ENCODE measurements around the gene TIE1. TPM values are rescaled to one million over a fixed set of nuclear protein-coding genes. Genes with fewer than 3 reads are reported as not detected.

TIE1 gene
- total and polyA plus RNA-seq, 7 donors = 1.2 to 33.8 (median 9.5) TPM

- no peak overlapping the region for H3K27ac ChIP-seq
- H3K4me3 ChIP-seq = no peak overlapping the region
- intact Hi-C loops (cut with DNase I) = loop anchor here (5.0 kb wide), 1 partner anchor 93 kb away; the partner anchor contains the start of gene HYI
- H3K4me1 ChIP-seq = peaks cover 0 to 18% (median 13%) of the 10 kb centered on the region in 4 donors
- H3K27me3 ChIP-seq = no peaks in the 10 kb centered on the region
- H3K36me3 ChIP-seq = peaks cover 12 to 41% (median 18%) of the 10 kb centered on the region in 4 donors
- no peaks in the 10 kb centered on the region for H3K9me3 ChIP-seq
- no peak for DNase-seq
- 37 to 54% methylated on average over 11 of the region's 11 CpGs for WGBS, 2 donors
- TF ChIP-seq EP300 (IDR thresholded peaks at IDR 0.05) = no peak
- no peak for TF ChIP-seq POLR2A (IDR thresholded peaks at IDR 0.05)
- TF ChIP-seq POLR2AphosphoS5 (IDR thresholded peaks at IDR 0.05) = no peak
- no peak for TF ChIP-seq CTCF (IDR thresholded peaks at IDR 0.05)
These were observed 58.9 kb downstream of the TIE1 start for GRCh38 chr1:43359696-43360095.

- DNase-seq = no peak
- Histone ChIP-seq H3K27me3 (no peaks in the 10 kb centered on the region), H3K27ac (no peak overlapping the region), H3K4me3 (no peak overlapping the region), H3K9me3 (no peaks in the 10 kb centered on the region), H3K4me1 (peaks cover 0 to 19% (median 13%) of the 10 kb centered on the region in 4 donors), H3K36me3 (peaks cover 12 to 50% (median 26%) of the 10 kb centered on the region in 4 donors)
- 81 to 83% methylated on average over 4 of the region's 4 CpGs for WGBS, 2 donors
- intact Hi-C loops (cut with DNase I) = no loop called here
- TF ChIP-seq POLR2A (IDR thresholded peaks at IDR 0.05) (no peak), CTCF (IDR thresholded peaks at IDR 0.05) (no peak), POLR2AphosphoS5 (IDR thresholded peaks at IDR 0.05) (no peak), EP300 (IDR thresholded peaks at IDR 0.05) (no peak)
These were observed 59.8 kb downstream of the TIE1 start for GRCh38 chr1:43360616-43361015.

GRCh38 chr1:43363283-43363934, 62.6 kb downstream of the TIE1 start:
- Histone ChIP-seq H3K4me1 (peaks cover 0 to 29% (median 21%) of the 10 kb centered on the region in 4 donors), H3K36me3 (peaks cover 12 to 52% (median 27%) of the 10 kb centered on the region in 4 donors), H3K4me3 (no peak overlapping the region), H3K27me3 (no peaks in the 10 kb centered on the region), H3K9me3 (no peaks in the 10 kb centered on the region), H3K27ac (no peak overlapping the region)
- no peak for DNase-seq
- no peak for TF ChIP-seq POLR2AphosphoS5 (IDR thresholded peaks at IDR 0.05)
- no peak for TF ChIP-seq CTCF (IDR thresholded peaks at IDR 0.05)
- TF ChIP-seq POLR2A (IDR thresholded peaks at IDR 0.05) = no peak
- no peak for TF ChIP-seq EP300 (IDR thresholded peaks at IDR 0.05)
- 56 to 74% methylated on average over 9 of the region's 9 CpGs for WGBS, 2 donors
- intact Hi-C loops (cut with DNase I) = no loop called here

GRCh38 chr1:43363935-43364525, 63.2 kb downstream of the TIE1 start:
- Histone ChIP-seq H3K4me1 (peaks cover 0 to 32% (median 25%) of the 10 kb centered on the region in 4 donors), H3K36me3 (peaks cover 12 to 52% (median 27%) of the 10 kb centered on the region in 4 donors), H3K27me3 (no peaks in the 10 kb centered on the region), H3K27ac (no peak overlapping the region), H3K9me3 (no peaks in the 10 kb centered on the region), H3K4me3 (no peak overlapping the region)
- intact Hi-C loops (cut with DNase I) = no loop called here
- DNase-seq = no peak
- TF ChIP-seq POLR2AphosphoS5 (IDR thresholded peaks at IDR 0.05) (no peak), EP300 (IDR thresholded peaks at IDR 0.05) (no peak), CTCF (IDR thresholded peaks at IDR 0.05) (no peak), POLR2A (IDR thresholded peaks at IDR 0.05) (no peak)
- WGBS, 2 donors = 80 to 83% methylated on average over 5 of the region's 5 CpGs
